IPS-11a (cell line): ENCODE measurements around the gene LEMD3.

Source experiments
- H3K4me3 ChIP-seq: one replicate; pipeline ENCODE4 v1.5.1; 2013; ENCODE audit warnings: low read depth, low read length, control low read depth

LEMD3 gene

GRCh38 chr12:65204886-65205525 is 35.6 kb downstream of the LEMD3 start:
- no peak overlapping the region for H3K4me3 ChIP-seq

GRCh38 chr12:65205886-65206285 is 36.5 kb downstream of the LEMD3 start:
- H3K4me3 ChIP-seq = no peak overlapping the region

DNA sequence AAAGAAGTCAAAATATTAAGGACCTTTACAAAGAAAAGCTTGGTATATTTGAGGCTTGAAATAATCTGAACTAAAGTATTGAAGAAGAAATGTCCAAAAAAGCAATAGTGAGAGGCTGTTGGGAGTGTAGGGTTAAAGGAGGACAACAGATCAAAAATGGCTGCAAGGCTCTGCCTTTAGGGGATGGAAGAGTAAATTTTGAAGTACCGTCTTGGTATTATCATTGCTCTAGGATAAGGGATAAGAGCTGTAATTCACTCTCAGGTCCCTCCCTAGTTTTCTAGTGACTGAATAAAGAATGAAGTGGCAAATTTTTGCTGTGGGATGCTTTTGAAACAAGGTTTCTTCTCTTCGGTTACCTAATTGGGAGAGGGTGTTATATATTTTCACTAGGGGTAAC is 38.7 kb downstream of the LEMD3 start:
- no peak overlapping the region for H3K4me3 ChIP-seq

GRCh38 chr12:65208964-65209654 is 39.7 kb downstream of the LEMD3 start:
- H3K4me3 ChIP-seq = no peak overlapping the region

- no peak overlapping the region for H3K4me3 ChIP-seq
Observed at GRCh38 chr12:65209655-65210043, 40.3 kb downstream of the LEMD3 start.

GRCh38 chr12:65217086-65217485 is 47.7 kb downstream of the LEMD3 start:
- H3K4me3 ChIP-seq = no peak overlapping the region

DNA sequence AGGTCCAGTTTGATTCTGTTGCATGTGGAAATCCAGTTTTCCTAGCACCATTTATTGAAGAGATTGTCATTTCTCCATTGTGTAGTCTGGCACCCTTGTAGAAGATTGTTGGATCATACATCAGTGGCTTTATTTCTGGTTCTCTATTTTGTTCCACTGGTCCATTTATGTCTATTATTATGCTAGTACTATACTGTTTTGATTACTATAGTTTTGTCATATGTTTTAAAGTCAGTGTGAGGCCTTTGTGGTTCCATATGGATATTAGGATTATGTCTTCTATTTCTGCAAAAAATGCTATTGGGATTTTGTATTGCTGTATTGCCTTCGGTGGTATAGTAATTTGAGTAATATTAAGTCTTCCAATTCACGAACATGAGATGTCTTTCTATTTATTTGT is 51.4 kb downstream of the LEMD3 start:
- no peak overlapping the region for H3K4me3 ChIP-seq

GRCh38 chr12:65229441-65229840 is 60.1 kb downstream of the LEMD3 start:
- H3K4me3 ChIP-seq = no peak overlapping the region

GRCh38 chr12:65232476-65233077 is 63.2 kb downstream of the LEMD3 start:
- no peak overlapping the region for H3K4me3 ChIP-seq

DNA sequence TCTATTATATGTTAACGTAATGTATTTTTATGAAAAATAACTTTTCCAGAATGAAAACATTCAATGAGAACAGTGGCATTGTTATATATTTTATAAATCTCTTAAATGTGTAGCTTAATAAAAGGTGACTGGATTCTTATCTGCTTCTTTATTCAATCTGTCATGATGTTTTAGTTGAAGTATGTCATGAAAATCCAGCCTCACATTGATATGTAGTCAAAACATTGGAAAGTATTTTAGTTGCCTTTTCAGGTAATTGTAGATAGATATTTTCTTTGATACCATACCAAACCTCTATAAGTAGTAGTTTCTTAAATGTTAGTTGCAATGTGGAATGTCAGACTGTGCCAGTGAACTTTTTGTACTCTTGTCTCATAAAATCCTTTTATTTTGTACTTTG is 67.8 kb downstream of the LEMD3 start:
- no peak overlapping the region for H3K4me3 ChIP-seq

DNA sequence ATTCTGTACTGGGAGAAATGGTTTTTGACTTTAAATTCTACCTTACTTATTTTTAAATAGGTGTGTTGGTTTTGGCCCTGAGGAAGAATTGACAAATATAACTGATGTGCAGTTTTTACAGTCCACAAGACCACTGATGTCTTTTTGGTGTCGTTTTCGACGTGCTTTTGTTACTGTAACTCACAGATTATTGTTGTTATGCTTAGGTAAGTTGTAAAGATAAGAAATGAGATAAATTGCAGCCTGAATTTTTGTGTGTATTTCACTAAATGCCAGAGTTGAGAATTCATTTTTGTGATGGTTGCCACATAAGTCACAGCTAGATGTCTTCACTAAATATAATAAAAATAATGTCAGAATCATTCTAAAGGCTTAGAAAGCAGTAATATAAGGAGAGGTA is 69.2 kb downstream of the LEMD3 start:
- no peak overlapping the region for H3K4me3 ChIP-seq

- H3K4me3 ChIP-seq = no peak overlapping the region
Observed at GRCh38 chr12:65248656-65249633, 79.6 kb downstream of the LEMD3 start.

- no peak overlapping the region for H3K4me3 ChIP-seq
Observed at GRCh38 chr12:65252515-65252914, 83.1 kb downstream of the LEMD3 start.

GRCh38 chr12:65257986-65258385 is 88.6 kb downstream of the LEMD3 start:
- no peak overlapping the region for H3K4me3 ChIP-seq

DNA sequence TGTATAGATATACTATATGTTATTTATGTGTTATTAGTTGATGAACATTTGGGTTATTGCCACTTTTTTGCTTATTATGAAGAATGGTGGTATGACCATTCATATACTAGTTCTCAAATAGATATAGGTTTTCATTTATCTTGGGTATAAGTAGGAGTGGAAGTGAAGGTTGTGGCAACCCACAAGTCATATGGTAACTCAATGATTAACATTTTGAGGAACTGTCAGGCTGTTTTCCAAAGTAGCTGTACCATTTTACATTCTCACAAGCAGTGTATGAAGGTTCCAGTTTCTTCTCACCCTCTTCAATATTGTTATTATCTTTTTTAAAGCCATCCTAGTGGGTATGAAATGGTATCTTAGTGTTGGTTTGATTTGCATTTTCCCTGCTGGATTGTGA is 90.1 kb downstream of the LEMD3 start:
- no peak overlapping the region for H3K4me3 ChIP-seq

DNA sequence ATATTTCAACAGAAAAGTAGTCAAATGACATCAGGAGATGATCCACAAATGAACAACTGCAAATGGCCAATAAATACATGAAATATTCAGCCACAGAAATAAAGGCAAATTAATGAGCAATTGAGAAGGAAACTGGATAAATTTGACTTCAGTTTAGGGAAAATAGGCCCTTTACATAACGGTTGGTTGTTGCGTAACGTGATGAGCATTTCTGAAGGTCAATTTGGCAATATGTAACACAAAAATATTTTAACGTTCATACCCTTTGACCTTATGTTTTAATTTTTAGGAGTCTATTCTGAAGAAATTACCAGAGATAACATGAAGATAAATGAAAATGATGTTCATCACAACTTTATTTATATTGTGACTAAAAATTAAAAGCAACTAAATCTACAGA is 94.4 kb downstream of the LEMD3 start:
- no peak overlapping the region for H3K4me3 ChIP-seq

GRCh38 chr12:65266408-65266807 is 97.0 kb downstream of the LEMD3 start:
- H3K4me3 ChIP-seq = no peak overlapping the region

DNA sequence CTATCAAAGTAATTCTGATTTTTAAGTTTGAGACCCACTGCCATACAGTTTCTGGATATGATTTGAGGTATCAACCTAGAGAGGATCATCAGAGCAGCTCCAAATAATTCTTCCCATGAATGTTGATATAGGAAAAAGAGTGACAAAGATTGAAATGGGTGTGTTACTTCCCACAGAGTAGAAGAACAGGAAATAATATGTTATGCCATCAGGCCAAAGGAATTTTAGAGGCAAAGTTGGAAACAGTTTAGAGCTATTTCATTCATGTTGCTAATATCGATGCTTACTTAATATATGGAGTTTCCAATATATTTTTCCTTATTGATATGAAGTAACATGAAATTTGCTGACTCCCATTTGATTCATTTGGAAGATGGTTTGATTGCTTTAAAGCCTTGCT is 100.2 kb downstream of the LEMD3 start:
- H3K4me3 ChIP-seq = no peak overlapping the region

- H3K4me3 ChIP-seq = no peak overlapping the region
Observed at GRCh38 chr12:65274602-65275272, 105.4 kb downstream of the LEMD3 start.

DNA sequence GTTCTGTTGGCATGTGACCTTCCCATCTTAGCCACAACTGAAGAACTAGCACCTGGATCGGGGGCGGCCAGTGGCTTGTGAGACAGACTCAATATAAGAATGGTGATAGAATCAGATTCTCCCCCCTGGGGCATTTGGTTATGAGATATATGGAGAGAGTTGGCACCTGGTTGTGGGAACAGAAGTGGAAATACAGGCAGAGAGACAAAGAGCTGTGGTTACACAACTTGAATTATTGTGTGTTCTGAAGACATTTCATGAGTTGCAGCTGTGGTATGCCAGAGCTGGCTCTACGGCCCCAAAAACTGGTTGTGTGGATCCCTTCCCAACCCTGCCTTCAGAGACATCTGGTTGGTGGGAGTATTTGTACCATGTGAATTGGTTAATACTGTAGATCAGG is 106.2 kb downstream of the LEMD3 start:
- no peak overlapping the region for H3K4me3 ChIP-seq
